Activated T-cell treated with anti-CD3 and anti-CD28 coated beads for 24 hours (primary cell): Measurements from ENCODE around the gene BIRC2.

Source experiments
- DNase-seq: peaks from one replicate; pipeline ENCODE4 v3.0.0-alpha.2; 2020; ENCODE audit warnings: low read depth

The BIRC2 gene

GRCh38 chr11:102402548-102402947 lies 55.5 kb downstream of the BIRC2 start:
- DNase-seq, result no peak

GRCh38 chr11:102405501-102405900 lies 58.5 kb downstream of the BIRC2 start:
- DNase-seq, result no peak

GRCh38 chr11:102406099-102406498 lies 59.1 kb downstream of the BIRC2 start:
- DNase-seq, result no peak

- DNase-seq, result no peak
These were observed 60.9 kb downstream of the BIRC2 start for GRCh38 chr11:102407901-102408300.

- DNase-seq, result no peak
These were observed 61.3 kb downstream of the BIRC2 start for GRCh38 chr11:102408339-102408738.

GRCh38 chr11:102410382-102410784 lies 63.4 kb downstream of the BIRC2 start:
- DNase-seq, result no peak

GRCh38 chr11:102411142-102411541 lies 64.1 kb downstream of the BIRC2 start:
- no peak for DNase-seq

- no peak for DNase-seq
These were observed 66.5 kb downstream of the BIRC2 start for GRCh38 chr11:102413497-102413896.

GRCh38 chr11:102414559-102414958 lies 67.5 kb downstream of the BIRC2 start:
- DNase-seq, result no peak

GRCh38 chr11:102415304-102415916 lies 68.4 kb downstream of the BIRC2 start:
- DNase-seq, result no peak

- DNase-seq, result no peak
These were observed 70.0 kb downstream of the BIRC2 start for GRCh38 chr11:102416976-102417375.

- DNase-seq, result no peak
These were observed 72.2 kb downstream of the BIRC2 start for GRCh38 chr11:102419181-102419580.

GRCh38 chr11:102420547-102420946 lies 73.5 kb downstream of the BIRC2 start:
- DNase-seq, result no peak

GRCh38 chr11:102421261-102421660 lies 74.2 kb downstream of the BIRC2 start:
- DNase-seq, result no peak

- no peak for DNase-seq
These were observed 76.1 kb downstream of the BIRC2 start for GRCh38 chr11:102422817-102423712.

- no peak for DNase-seq
These were observed 76.9 kb downstream of the BIRC2 start for GRCh38 chr11:102423936-102424335.

- no peak for DNase-seq
These were observed 79.0 kb downstream of the BIRC2 start for GRCh38 chr11:102426000-102426399.

GRCh38 chr11:102426570-102426969 lies 79.6 kb downstream of the BIRC2 start:
- no peak for DNase-seq

GRCh38 chr11:102427068-102427467 lies 80.1 kb downstream of the BIRC2 start:
- DNase-seq, result no peak
